ENCODE results near the gene SLC2A6.
A peak's percentile ranks its signal among the peaks of the same experiment; 100 is the strongest.
"Not testable (repeated sequence)": the region's sequence is repeated elsewhere in the genome, so short reads cannot be mapped to it uniquely, and the experiment has no call there.

Gene SLC2A6

GRCh38 chr9:133460405-133461175 is 18.3 kb downstream of the SLC2A6 start:
- DNase-seq (ENCODE audit: low read depth in 2 of 2), result no peak

- peak; percentile 91 to 92 for DNase-seq (ENCODE audit: low read depth in 2 of 2)
Measured at GRCh38 chr9:133459476-133460404, 19.2 kb downstream of the SLC2A6 start, which contains the start of gene CACFD1. Gene CACFD1, plus strand, starts transcription at chr9:133459978. Its CDS starts 89 bp downstream, at chr9:133460067.

DNA sequence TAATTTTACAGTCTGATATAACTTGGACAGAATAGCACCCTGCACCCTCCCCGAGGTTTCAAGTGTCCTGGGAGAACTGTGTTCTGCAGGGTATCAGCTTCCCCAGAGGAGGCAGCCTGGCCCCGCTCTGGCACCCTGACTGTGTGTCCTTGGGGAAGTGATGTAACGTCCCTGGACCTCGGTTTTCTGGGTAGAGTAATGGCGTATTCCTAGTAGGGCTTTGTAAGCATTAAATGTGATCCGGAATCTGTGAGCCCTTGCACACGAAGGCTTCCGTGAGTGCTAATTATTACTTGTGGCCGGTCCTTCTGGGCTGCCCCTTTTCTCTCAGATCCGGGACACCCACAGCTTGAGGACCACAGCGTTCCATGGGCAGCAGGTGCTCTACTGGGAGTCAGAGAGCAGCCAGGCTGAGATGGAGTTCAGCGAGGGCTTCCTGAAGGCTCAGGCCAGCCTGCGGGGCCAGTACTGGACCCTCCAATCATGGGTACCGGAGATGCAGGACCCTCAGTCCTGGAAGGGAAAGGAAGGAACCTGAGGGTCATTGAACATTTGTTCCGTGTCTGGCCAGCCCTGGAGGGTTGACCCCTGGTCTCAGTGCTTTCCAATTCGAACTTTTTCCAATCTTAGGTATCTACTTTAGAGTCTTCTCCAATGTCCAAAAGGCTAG is 20.1 kb downstream of the SLC2A6 start:
- no peak for DNase-seq (ENCODE audit: low read depth in 2 of 2)

DNA sequence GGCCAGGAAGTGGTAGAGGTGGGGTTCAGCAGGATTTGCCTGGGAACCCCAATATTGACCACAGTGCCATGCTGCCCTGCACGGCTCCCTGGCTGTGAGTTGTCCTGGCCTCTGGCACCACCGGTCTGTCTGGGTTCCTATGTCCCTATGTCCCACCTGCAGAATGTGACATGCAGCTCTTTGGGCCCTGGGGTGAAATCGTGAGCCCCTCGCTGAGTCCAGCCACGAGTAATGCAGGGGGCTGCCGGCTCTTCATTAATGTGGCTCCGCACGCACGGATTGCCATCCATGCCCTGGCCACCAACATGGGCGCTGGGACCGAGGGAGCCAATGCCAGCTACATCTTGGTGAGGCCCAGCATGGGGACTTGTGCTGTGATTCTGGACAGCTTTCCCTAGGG is 21.2 kb downstream of the SLC2A6 start:
- DNase-seq (ENCODE audit: low read depth in 2 of 2), result no peak

DNA sequence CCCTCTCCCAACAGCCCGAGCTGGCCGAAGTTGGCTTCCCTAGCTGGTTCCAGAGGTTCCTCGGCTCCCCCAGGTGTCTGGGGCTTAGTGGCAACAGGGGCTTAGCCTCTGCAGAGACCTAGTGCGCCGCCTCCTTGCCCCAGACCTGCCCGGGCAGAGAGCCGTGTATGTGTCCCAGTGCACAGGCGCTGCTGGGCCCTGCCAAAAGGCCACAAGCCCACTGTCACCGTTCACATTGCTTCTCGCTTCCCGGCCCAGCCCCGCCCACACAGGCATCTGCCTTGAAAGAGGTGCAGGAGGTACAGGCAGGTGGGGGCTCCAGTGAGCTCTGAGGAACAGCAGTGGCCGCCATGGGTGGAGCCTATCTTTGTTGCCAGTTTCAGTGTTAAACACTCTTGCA is 21.7 kb downstream of the SLC2A6 start:
- DNase-seq (ENCODE audit: low read depth in 2 of 2), result no peak

- DNase-seq (ENCODE audit: low read depth in 2 of 2), result no peak
Measured at GRCh38 chr9:133456409-133456808, 22.5 kb downstream of the SLC2A6 start.

GRCh38 chr9:133455936-133456335 is 23.0 kb downstream of the SLC2A6 start:
- DNase-seq (ENCODE audit: low read depth in 2 of 2), result no peak

DNA sequence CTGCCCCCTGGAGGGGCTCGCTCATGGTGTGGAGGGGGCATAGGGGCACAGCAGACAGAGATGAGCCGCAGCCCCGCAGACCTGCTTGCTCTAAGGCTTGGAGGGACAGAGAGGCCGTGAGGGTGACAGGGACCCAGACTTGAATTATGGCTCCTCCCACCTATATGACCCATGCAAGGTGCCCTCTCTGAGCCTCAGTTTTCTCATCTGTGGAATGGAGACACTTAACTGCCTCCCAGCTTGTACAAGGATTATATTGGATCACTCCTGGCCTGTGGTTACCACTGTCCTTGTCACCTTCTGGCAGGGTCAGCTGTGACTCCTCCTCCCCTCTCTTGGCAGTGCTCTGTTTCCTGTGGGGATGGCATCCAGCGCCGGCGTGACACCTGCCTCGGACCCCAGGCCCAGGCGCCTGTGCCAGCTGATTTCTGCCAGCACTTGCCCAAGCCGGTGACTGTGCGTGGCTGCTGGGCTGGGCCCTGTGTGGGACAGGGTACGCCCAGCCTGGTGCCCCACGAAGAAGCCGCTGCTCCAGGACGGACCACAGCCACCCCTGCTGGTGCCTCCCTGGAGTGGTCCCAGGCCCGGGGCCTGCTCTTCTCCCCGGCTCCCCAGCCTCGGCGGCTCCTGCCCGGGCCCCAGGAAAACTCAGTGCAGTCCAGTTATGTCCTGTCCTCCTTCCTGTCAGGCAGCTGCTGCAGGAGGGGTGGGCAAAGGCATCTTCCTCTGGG is 23.8 kb downstream of the SLC2A6 start:
- DNase-seq (ENCODE audit: low read depth in 2 of 2), result no peak

DNA sequence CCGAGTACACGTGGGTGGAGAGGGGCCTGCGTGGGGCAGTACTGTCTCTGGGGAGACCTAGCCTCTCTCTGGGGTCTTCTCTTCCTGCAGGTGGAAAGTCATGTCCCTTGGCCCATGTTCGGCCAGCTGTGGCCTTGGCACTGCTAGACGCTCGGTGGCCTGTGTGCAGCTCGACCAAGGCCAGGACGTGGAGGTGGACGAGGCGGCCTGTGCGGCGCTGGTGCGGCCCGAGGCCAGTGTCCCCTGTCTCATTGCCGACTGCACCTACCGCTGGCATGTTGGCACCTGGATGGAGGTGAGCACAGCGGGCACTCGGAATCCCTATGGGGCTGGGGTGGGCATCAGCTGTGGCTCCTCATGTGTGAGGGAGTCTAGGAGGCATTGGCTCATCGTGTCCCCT is 24.6 kb downstream of the SLC2A6 start:
- no peak for DNase-seq (ENCODE audit: low read depth in 2 of 2)

GRCh38 chr9:133453651-133454050 is 25.2 kb downstream of the SLC2A6 start:
- DNase-seq (ENCODE audit: low read depth in 2 of 2), result no peak

GRCh38 chr9:133452562-133452961 is 26.3 kb downstream of the SLC2A6 start:
- no peak for DNase-seq (ENCODE audit: low read depth in 2 of 2)

- DNase-seq (ENCODE audit: low read depth in 2 of 2), result not testable (repeated sequence)
Measured at GRCh38 chr9:133451865-133452264, 27.0 kb downstream of the SLC2A6 start.

DNA sequence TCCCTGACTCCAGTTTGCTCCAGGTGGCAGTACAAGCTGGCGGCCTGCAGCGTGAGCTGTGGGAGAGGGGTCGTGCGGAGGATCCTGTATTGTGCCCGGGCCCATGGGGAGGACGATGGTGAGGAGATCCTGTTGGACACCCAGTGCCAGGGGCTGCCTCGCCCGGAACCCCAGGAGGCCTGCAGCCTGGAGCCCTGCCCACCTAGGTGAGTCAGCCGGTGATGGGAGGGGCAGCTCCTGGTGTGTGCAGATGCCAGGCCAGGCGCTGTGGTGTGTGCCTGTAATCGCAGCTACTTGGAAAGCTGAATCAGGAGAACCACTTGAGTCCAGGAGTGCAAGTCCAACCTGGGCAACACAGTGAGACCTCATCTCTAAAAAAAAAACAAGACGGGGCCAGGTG is 29.1 kb downstream of the SLC2A6 start:
- no peak for DNase-seq (ENCODE audit: low read depth in 2 of 2)

DNA sequence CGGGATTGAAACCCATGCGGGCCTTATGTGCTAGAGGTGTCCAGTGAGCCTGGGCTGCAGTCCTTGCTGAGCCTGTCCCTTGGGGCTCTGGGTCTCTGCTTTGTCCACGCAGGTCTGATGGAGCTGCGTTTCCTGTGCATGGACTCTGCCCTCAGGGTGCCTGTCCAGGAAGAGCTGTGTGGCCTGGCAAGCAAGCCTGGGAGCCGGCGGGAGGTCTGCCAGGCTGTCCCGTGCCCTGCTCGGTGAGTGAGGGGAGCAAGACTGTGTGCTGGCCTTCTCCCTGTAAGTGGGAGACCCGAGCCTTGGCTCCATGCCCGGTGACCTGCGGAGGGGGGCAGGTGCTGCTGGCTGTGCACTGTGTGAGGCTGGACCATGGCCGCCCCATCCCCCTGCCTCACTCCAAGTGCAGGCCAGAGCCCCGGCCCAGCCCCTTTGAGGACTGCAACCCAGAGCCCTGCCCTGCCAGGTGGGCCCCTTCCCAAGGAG is 30.4 kb downstream of the SLC2A6 start:
- no peak for DNase-seq (ENCODE audit: low read depth in 2 of 2)

DNA sequence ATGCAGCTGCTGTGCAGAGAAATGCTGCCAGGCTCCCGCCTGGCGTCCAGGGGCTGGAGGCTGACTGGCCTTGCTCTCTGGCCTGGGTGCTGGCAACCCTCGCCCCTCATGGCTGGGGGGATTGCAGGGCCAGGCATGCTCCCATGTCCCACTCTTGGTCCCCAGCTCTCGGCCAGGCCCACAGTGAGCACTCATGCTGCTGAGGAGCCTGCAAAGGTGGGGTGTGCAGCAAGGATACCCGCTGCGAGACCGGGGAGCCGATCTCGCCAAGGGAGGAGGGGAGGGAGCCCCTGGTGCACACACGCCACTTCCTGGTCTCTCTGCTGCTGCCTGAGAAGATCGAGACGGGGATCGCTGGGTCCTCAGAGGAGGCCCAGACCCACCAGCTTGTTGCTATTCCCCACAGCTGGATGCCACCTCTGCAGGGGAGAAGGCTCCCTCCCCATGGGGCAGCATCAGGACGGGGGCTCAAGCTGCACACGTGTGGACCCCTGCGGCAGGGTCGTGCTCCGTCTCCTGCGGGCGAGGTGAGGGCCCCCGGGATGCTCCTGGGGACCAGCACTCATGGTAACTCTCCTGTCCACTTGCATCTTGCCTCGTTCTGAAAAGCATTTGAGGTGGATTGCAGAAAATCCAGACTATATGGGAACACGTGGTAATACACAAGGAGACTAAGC is 33.5 kb downstream of the SLC2A6 start:
- DNase-seq (ENCODE audit: low read depth in 2 of 2), result no peak

- DNase-seq (ENCODE audit: low read depth in 2 of 2), result no peak
Measured at GRCh38 chr9:133443982-133444381, 34.9 kb downstream of the SLC2A6 start.

- no peak for DNase-seq (ENCODE audit: low read depth in 2 of 2)
Measured at GRCh38 chr9:133443248-133443647, 35.7 kb downstream of the SLC2A6 start.

DNA sequence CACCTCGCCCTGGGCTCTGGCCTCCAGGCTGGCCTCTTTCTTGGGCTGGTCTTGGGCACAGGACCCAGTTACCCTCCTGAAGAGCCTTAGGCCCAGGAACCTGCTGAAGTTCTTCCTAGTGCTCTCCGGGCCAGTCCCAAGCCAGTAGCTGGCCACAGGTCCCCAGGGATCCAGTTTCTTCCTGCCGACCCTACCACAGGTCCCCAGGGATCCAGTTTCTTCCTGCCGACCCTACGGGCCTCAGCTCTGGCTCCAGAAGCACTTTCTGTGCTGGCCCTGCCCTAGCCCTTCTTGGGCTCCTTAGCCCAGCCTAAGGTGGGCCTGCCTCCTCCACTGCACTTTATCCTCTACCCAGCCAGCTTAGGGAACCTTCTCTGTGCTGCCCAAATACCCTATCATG is 37.3 kb downstream of the SLC2A6 start:
- DNase-seq (ENCODE audit: low read depth in 2 of 2), result no peak

GRCh38 chr9:133440874-133441273 is 38.0 kb downstream of the SLC2A6 start:
- DNase-seq (ENCODE audit: low read depth in 2 of 2), result no peak

DNA sequence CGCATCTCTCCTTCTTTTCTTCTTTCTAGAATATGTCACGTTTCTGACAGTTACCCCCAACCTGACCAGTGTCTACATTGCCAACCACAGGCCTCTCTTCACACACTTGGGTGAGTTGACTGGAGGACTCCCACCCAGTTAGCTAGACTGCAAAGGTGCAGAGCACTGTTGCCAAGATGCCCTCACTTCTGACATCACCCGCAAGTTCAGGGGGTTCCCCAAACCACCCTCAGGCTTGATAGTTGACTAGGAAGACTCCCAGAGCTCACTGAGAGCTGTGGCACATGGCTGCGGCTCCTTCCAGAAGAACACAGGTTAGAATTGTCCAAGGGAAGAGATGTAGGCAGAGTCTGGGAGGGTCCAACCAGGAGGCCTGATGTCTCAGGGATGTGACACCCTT is 39.6 kb downstream of the SLC2A6 start:
- no peak for DNase-seq (ENCODE audit: low read depth in 2 of 2)
